Vagina (tissue), 2 donors: ENCODE results near the gene PAQR5. TPM values are rescaled to one million over a fixed set of nuclear protein-coding genes. Genes with fewer than 3 reads are reported as not detected.

Experiments used
- DNase-seq, 2 donors: peaks; one replicate each; pipeline ENCODE4 v3.0.0-alpha.2; 2017; ENCODE audit errors: extremely low spot score in 2 of 2
- H3K27ac ChIP-seq: fragments of 200-600 bp; sonication (generic); one replicate; pipeline ENCODE4 v1.5.1; 2019
- H3K27me3 ChIP-seq: fragments of 200-600 bp; sonication (generic); one replicate; pipeline ENCODE4 v1.5.1; 2019
- H3K36me3 ChIP-seq, 2 donors: fragments of 200-600 bp; sonication (generic); one replicate each; pipeline ENCODE4 v1.5.1; 2017 to 2019
- H3K4me1 ChIP-seq: fragments of 200-600 bp; sonication (generic); one replicate; pipeline ENCODE4 v1.5.1; 2019
- H3K4me3 ChIP-seq, 2 donors: fragments of 200-600 bp; sonication (generic); 1 replicate in 1 of 2; 2 replicates in 1 of 2; pipeline ENCODE4 v1.5.1; 2016 to 2019
- H3K9me3 ChIP-seq: fragments of 200-600 bp; sonication (generic); one replicate; pipeline ENCODE4 v1.5.1; 2019
- CTCF ChIP-seq, 3 experiments: fragments of 450-650 bp in 2 of 3; fragments of 200-600 bp in 1 of 3; sonication (generic) in 1 of 3; IDR thresholded peaks; one replicate each; pipeline ENCODE4 v1.5.1; 2017 to 2019; ENCODE audit warnings: antibody characterized with exemption in 3 of 3, mild to moderate bottlenecking in 2 of 3, moderate library complexity in 2 of 3
- POLR2A ChIP-seq, 2 donors: fragments of 450-650 bp; IDR thresholded peaks; one replicate each; pipeline ENCODE4 v1.6.1; 2017; ENCODE audit warnings: antibody characterized with exemption in 2 of 2, mild to moderate bottlenecking in 2 of 2, moderate library complexity in 2 of 2
- POLR2AphosphoS5 ChIP-seq, 2 donors: sonication (generic); formaldehyde crosslinking; IDR thresholded peaks; one replicate each; pipeline ENCODE4 v1.9.0; 2017; ENCODE audit warnings: antibody characterized with exemption in 2 of 2, mild to moderate bottlenecking in 2 of 2, low read depth in 1 of 2; ENCODE audit not compliant: insufficient read depth in 1 of 2
- intact Hi-C: fragments of 100-400 bp; cut with DNase I; formaldehyde crosslinking; loops from one replicate; pipeline ENCODE4 v1.15.1; 2023
- total RNA-seq: library from RNA; depleted of rRNA; stranded (reverse); fragments of >200 nt; gene quantifications from one replicate; pipeline ENCODE4 v1.2.3, GENCODE V29; 2016

The PAQR5 gene
- total RNA-seq: 9.1 TPM

- Histone ChIP-seq H3K27ac (no peak within 1 kb of the TSS), H3K4me1 (peaks cover 14% of the 10 kb centered on the region), H3K27me3 (no peaks in the 10 kb centered on the region), H3K9me3 (no peaks in the 10 kb centered on the region), H3K4me3 (peak within 1 kb of the TSS; percentile 49 to 53), H3K36me3 (no peaks in the 10 kb centered on the region)
- intact Hi-C loops: no loop called here
- DNase-seq: no peak
- TF ChIP-seq POLR2A (IDR thresholded peaks at IDR 0.05) (no peak), CTCF (IDR thresholded peaks at IDR 0.05) (no peak), POLR2AphosphoS5 (IDR thresholded peaks at IDR 0.05; ENCODE audit: insufficient read depth in 1 of 2, low read depth in 1 of 2) (no peak)
Observed at GRCh38 chr15:69298697-69299441, at the start of gene PAQR5. Gene PAQR5, plus strand, starts transcription at chr15:69298912. Its CDS starts 61,169 bp downstream, at chr15:69360081.

GRCh38 chr15:69253156-69253555, 45.6 kb upstream of the PAQR5 start:
- intact Hi-C loops: no loop called here
- no peak overlapping the region for H3K4me3 ChIP-seq
- H3K27ac ChIP-seq: no peak overlapping the region
- H3K4me1 ChIP-seq: no peaks in the 10 kb centered on the region
- H3K9me3 ChIP-seq: no peaks in the 10 kb centered on the region
- no peak for TF ChIP-seq POLR2A (IDR thresholded peaks at IDR 0.05)
- TF ChIP-seq POLR2AphosphoS5 (IDR thresholded peaks at IDR 0.05; ENCODE audit: insufficient read depth in 1 of 2, low read depth in 1 of 2): no peak
- H3K36me3 ChIP-seq: no peaks in the 10 kb centered on the region
- DNase-seq: no peak
- no peaks in the 10 kb centered on the region for H3K27me3 ChIP-seq

- Histone ChIP-seq H3K27me3 (no peaks in the 10 kb centered on the region), H3K36me3 (peaks cover 0 to 4% of the 10 kb centered on the region in 2 donors), H3K4me1 (no peaks in the 10 kb centered on the region), H3K4me3 (no peak overlapping the region), H3K9me3 (no peaks in the 10 kb centered on the region), H3K27ac (no peak overlapping the region)
- no peak for TF ChIP-seq POLR2AphosphoS5 (IDR thresholded peaks at IDR 0.05; ENCODE audit: insufficient read depth in 1 of 2, low read depth in 1 of 2)
- peak; percentile 11 to 34 (median 20) for TF ChIP-seq CTCF (IDR thresholded peaks at IDR 0.05)
- TF ChIP-seq POLR2A (IDR thresholded peaks at IDR 0.05): no peak
- intact Hi-C loops: loop anchor here (10.0 kb wide), 1 partner anchor 211 kb away; no protein-coding TSS in a partner anchor
- DNase-seq: no peak
Observed at GRCh38 chr15:69265347-69265955, 33.3 kb upstream of the PAQR5 start.

GRCh38 chr15:69271217-69271616, 27.5 kb upstream of the PAQR5 start:
- Histone ChIP-seq H3K9me3 (no peaks in the 10 kb centered on the region), H3K4me1 (peaks cover 4% of the 10 kb centered on the region), H3K27me3 (no peaks in the 10 kb centered on the region), H3K36me3 (peaks cover 0 to 4% of the 10 kb centered on the region in 2 donors), H3K27ac (no peak overlapping the region), H3K4me3 (no peak overlapping the region)
- no peak for TF ChIP-seq POLR2AphosphoS5 (IDR thresholded peaks at IDR 0.05; ENCODE audit: insufficient read depth in 1 of 2, low read depth in 1 of 2)
- no peak for TF ChIP-seq POLR2A (IDR thresholded peaks at IDR 0.05)
- DNase-seq: no peak
- intact Hi-C loops: no loop called here

GRCh38 chr15:69272139-69272538, 26.6 kb upstream of the PAQR5 start:
- DNase-seq: no peak
- intact Hi-C loops: no loop called here
- Histone ChIP-seq H3K36me3 (peaks cover 0 to 4% of the 10 kb centered on the region in 2 donors), H3K9me3 (no peaks in the 10 kb centered on the region), H3K4me3 (no peak overlapping the region), H3K27ac (no peak overlapping the region), H3K27me3 (no peaks in the 10 kb centered on the region), H3K4me1 (peaks cover 5% of the 10 kb centered on the region)
- TF ChIP-seq POLR2A (IDR thresholded peaks at IDR 0.05) (no peak), POLR2AphosphoS5 (IDR thresholded peaks at IDR 0.05; ENCODE audit: insufficient read depth in 1 of 2, low read depth in 1 of 2) (no peak), CTCF (IDR thresholded peaks at IDR 0.05) (no peak)

- Histone ChIP-seq H3K4me3 (no peak overlapping the region), H3K27ac (no peak overlapping the region), H3K36me3 (peaks cover 0 to 4% of the 10 kb centered on the region in 2 donors), H3K4me1 (peaks cover 5% of the 10 kb centered on the region), H3K27me3 (no peaks in the 10 kb centered on the region), H3K9me3 (no peaks in the 10 kb centered on the region)
- no peak for TF ChIP-seq POLR2AphosphoS5 (IDR thresholded peaks at IDR 0.05; ENCODE audit: insufficient read depth in 1 of 2, low read depth in 1 of 2)
- intact Hi-C loops: no loop called here
- no peak for DNase-seq
Observed at GRCh38 chr15:69272891-69273290, 25.8 kb upstream of the PAQR5 start.
